HCT116 (cell line): Measurements from ENCODE around the gene NDUFB6.

Experiments used
- CTCF ChIP-seq, 3 experiments: fragments of 200-600 bp in 1 of 3; sonication (generic) in 1 of 3; IDR thresholded peaks in 2 of 3; conservative IDR thresholded peaks in 1 of 3; 2 replicates each; pipeline ENCODE4 v1.5.1; 2012 to 2017; ENCODE audit warnings: low read depth in 2 of 3, low read length in 2 of 3, antibody characterized with exemption in 1 of 3, borderline replicate concordance in 1 of 3, control low read depth in 1 of 3, mild to moderate bottlenecking in 1 of 3, mixed read lengths in 1 of 3, mixed run types in 1 of 3, moderate library complexity in 1 of 3; ENCODE audit not compliant: insufficient read depth in 1 of 3
- JUND ChIP-seq: IDR thresholded peaks from 2 replicates; pipeline ENCODE4 v1.6.1; 2012
- POLR2A ChIP-seq: IDR thresholded peaks from 2 replicates; pipeline ENCODE4 v1.7.0; 2011; ENCODE audit warnings: borderline replicate concordance; ENCODE audit not compliant: insufficient read depth, insufficient read length; ENCODE audit errors: extremely low read depth
- POLR2AphosphoS5 ChIP-seq: IDR thresholded peaks from 2 replicates; pipeline ENCODE4 v1.6.1; 2011; ENCODE audit warnings: mild to moderate bottlenecking, low read depth, low read length, moderate library complexity
- RAD21 ChIP-seq: IDR thresholded peaks from 2 replicates; pipeline ENCODE4 v1.6.1; 2012; ENCODE audit warnings: low read depth, mild to moderate bottlenecking
- SIN3A ChIP-seq: IDR thresholded peaks from 2 replicates; pipeline ENCODE4 v1.6.1; 2012; ENCODE audit warnings: low read depth

DNA sequence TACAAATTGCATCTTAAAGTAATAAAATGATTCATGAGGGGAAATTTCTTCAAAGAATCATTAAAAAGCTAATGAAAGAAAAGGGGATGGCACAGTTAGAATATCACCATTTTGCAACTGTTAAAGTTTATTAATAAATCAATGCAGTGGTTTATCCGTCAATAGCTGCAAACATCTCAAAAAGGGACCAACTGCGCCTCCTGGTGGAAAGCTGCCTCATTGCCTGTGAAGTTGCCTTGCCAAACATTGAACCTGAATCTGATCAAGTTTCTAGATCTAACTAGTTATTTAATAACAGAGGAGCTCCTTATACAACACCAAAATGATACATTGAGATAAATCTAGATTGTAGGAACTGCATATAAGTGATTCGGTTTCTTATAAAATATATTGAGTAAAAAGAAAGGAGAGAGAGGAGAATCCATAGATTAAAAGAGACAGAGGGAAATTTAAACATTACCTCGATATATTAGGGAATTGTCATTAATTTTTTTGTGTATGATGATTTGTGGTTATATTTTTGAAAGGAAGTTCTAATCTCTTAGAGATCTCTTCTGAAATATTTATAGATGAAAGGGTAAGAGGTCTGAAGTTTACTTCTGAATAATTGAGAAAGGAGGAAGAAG, 6.9 kb upstream of the NDUFB6 start:
- TF ChIP-seq CTCF (IDR thresholded peaks at IDR 0.05 in 2 of 3, conservative IDR thresholded peaks at IDR 0.05 in 1 of 3; ENCODE audit: borderline replicate concordance in 1 of 3, insufficient read depth in 1 of 3, low read depth in 2 of 3, low read length in 2 of 3) = peak; percentile 85 to 94 (median 91)
- TF ChIP-seq RAD21 = peak; percentile 83
- TF ChIP-seq JUND = no peak
- TF ChIP-seq POLR2AphosphoS5 = no peak
- no peak for TF ChIP-seq POLR2A
- no peak for TF ChIP-seq SIN3A
